ENCODE data around the gene OSTF1. TPM values are rescaled to one million over a fixed set of nuclear protein-coding genes. Genes with fewer than 3 reads are reported as not detected.

Gene OSTF1
- total and polyA plus RNA-seq, 2 experiments from 2014 or later: 15.6 to 24.0 TPM

DNA sequence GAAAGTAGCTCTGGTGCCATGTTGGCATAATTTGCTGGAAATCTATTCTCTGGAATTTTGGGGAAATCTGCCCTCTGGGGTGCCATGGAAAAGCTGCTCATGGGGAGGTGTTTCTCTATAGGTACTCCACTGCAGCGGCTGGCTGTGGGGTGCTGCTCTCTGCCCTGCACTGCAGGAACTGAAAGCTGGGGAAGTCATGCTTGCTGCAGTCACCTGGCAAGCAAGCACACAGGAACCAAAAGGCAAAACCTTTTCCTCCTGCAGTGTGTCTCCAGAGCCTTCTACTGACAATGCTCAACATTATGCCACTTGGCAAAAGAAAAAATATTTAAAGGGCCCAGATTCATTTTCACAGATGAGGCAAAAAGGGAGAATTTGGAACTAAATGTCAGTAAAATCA is 34.4 kb upstream of the OSTF1 start (continued):
- TF ChIP-seq, protein P1, sequence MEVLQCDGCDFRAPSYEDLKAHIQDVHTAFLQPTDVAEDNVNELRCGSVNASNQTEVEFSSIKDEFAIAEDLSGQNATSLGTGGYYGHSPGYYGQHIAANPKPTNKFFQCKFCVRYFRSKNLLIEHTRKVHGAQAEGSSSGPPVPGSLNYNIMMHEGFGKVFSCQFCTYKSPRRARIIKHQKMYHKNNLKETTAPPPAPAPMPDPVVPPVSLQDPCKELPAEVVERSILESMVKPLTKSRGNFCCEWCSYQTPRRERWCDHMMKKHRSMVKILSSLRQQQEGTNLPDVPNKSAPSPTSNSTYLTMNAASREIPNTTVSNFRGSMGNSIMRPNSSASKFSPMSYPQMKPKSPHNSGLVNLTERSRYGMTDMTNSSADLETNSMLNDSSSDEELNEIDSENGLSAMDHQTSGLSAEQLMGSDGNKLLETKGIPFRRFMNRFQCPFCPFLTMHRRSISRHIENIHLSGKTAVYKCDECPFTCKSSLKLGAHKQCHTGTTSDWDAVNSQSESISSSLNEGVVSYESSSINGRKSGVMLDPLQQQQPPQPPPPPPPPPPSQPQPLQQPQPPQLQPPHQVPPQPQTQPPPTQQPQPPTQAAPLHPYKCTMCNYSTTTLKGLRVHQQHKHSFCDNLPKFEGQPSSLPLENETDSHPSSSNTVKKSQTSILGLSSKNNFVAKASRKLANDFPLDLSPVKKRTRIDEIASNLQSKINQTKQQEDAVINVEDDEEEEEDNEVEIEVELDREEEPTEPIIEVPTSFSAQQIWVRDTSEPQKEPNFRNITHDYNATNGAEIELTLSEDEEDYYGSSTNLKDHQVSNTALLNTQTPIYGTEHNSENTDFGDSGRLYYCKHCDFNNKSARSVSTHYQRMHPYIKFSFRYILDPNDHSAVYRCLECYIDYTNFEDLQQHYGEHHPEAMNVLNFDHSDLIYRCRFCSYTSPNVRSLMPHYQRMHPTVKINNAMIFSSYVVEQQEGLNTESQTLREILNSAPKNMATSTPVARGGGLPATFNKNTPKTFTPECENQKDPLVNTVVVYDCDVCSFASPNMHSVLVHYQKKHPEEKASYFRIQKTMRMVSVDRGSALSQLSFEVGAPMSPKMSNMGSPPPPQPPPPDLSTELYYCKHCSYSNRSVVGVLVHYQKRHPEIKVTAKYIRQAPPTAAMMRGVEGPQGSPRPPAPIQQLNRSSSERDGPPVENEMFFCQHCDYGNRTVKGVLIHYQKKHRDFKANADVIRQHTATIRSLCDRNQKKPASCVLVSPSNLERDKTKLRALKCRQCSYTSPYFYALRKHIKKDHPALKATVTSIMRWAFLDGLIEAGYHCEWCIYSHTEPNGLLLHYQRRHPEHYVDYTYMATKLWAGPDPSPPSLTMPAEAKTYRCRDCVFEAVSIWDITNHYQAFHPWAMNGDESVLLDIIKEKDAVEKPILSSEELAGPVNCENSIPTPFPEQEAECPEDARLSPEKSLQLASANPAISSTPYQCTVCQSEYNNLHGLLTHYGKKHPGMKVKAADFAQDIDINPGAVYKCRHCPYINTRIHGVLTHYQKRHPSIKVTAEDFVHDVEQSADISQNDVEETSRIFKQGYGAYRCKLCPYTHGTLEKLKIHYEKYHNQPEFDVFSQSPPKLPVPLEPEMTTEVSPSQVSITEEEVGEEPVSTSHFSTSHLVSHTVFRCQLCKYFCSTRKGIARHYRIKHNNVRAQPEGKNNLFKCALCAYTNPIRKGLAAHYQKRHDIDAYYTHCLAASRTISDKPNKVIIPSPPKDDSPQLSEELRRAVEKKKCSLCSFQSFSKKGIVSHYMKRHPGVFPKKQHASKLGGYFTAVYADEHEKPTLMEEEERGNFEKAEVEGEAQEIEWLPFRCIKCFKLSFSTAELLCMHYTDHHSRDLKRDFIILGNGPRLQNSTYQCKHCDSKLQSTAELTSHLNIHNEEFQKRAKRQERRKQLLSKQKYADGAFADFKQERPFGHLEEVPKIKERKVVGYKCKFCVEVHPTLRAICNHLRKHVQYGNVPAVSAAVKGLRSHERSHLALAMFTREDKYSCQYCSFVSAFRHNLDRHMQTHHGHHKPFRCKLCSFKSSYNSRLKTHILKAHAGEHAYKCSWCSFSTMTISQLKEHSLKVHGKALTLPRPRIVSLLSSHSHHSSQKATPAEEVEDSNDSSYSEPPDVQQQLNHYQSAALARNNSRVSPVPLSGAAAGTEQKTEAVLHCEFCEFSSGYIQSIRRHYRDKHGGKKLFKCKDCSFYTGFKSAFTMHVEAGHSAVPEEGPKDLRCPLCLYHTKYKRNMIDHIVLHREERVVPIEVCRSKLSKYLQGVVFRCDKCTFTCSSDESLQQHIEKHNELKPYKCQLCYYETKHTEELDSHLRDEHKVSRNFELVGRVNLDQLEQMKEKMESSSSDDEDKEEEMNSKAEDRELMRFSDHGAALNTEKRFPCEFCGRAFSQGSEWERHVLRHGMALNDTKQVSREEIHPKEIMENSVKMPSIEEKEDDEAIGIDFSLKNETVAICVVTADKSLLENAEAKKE (CRISPR knock-in tag; IDR thresholded peaks at IDR 0.05): no peak
- TF ChIP-seq, protein P2, sequence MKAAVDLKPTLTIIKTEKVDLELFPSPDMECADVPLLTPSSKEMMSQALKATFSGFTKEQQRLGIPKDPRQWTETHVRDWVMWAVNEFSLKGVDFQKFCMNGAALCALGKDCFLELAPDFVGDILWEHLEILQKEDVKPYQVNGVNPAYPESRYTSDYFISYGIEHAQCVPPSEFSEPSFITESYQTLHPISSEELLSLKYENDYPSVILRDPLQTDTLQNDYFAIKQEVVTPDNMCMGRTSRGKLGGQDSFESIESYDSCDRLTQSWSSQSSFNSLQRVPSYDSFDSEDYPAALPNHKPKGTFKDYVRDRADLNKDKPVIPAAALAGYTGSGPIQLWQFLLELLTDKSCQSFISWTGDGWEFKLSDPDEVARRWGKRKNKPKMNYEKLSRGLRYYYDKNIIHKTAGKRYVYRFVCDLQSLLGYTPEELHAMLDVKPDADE (IDR thresholded peaks at IDR 0.05): no peak
- no peak for TF ChIP-seq CREB1 (CRISPR knock-in tag; IDR thresholded peaks at IDR 0.05; ENCODE audit: low read depth)
- TF ChIP-seq JUNB (IDR thresholded peaks at IDR 0.05; ENCODE audit: unreplicated experiment): no peak
- TF ChIP-seq ZNF114 (CRISPR knock-in tag; IDR thresholded peaks at IDR 0.05): no peak
- no peak for TF ChIP-seq ZNF331 (CRISPR knock-in tag; IDR thresholded peaks at IDR 0.05; ENCODE audit: low read depth)
- no peak for TF ChIP-seq STAT1 (IDR thresholded peaks at IDR 0.05; ENCODE audit: unreplicated experiment)

DNA sequence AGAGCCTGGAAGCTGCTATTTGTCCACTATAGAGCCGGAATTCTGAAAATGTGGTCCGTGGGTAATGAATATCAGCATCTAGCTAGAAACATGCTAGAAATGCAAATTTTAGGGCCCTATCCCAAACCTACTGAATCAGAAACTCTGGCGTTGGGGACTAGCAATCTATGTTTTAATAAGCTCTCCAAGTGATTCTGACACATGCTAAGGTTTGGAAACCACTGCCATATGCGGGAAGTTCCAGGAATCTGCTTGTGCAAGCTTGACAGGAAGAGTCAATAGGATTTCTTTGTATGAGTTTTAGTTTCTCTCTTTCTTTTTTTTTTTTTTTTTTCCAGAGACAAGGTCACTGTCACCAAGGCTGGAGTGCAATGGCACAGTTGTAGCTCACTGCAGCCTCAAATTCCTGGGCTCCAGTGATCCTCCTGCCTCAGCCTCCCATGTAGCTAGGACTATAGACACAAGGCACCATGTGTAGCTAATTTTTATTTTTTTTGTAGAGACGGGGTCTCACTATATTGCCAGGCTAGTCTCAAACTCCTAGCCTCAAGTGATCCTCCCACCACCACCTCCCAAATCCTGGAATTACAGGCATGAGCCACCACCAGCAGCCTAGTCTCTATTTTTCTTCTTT is 33.8 kb upstream of the OSTF1 start:
- H3K27ac Mint-ChIP-seq: no peak overlapping the region
- TF ChIP-seq, protein P1 (CRISPR knock-in tag; IDR thresholded peaks at IDR 0.05): no peak
- TF ChIP-seq NANOG (IDR thresholded peaks at IDR 0.05; ENCODE audit: borderline replicate concordance) (no peak), CREB1 (CRISPR knock-in tag; IDR thresholded peaks at IDR 0.05; ENCODE audit: low read depth) (no peak), POLR2AphosphoS5 (IDR thresholded peaks at IDR 0.05; ENCODE audit: low read depth) (no peak), ZNF114 (CRISPR knock-in tag; IDR thresholded peaks at IDR 0.05) (no peak)

More for the DNA sequence above, 33.8 kb upstream of the OSTF1 start:
- Mint-ChIP-seq H3K36me3 (ENCODE audit: low read depth) (peaks cover 7% of the 10 kb centered on the region; the same call in 2 of the 3 replicates), H3K4me3 (no peak overlapping the region), H3K4me1 (no peaks in the 10 kb centered on the region), H3K9me3 (peaks cover 46% of the 10 kb centered on the region), H3K27me3 (ENCODE audit: insufficient read depth, low read depth, poor library complexity) (peaks cover 4% of the 10 kb centered on the region)
- Histone ChIP-seq H3K27me3 (ENCODE audit: insufficient read depth) (no peaks in the 10 kb centered on the region), H3K4me2 (no peak overlapping the region), H3K27ac (ENCODE audit: low read depth) (no peak overlapping the region), H3K9me2 (ENCODE audit: insufficient read depth) (0 out of 2 replicates have a peak, but pooled peaks cover 3% of the 10 kb centered on the region), H4K20me1 (replicated peaks; ENCODE audit: insufficient read depth) (no peaks in the 10 kb centered on the region), H3F3A (replicated peaks; ENCODE audit: low read depth) (no peaks in the 10 kb centered on the region), H3K4me1 (ENCODE audit: insufficient read depth) (no peaks in the 10 kb centered on the region), H3K36me3 (ENCODE audit: insufficient read depth) (no peaks in the 10 kb centered on the region), H2AFZ (no peak overlapping the region), H3K79me2 (replicated peaks; ENCODE audit: insufficient read depth) (no peaks in the 10 kb centered on the region), H3K4me3 (no peak overlapping the region)
- ATAC-seq (no peak), DNase-seq (ENCODE audit: low spot score) (no peak)
